Mesenchymal stem cell (in vitro differentiated cells and primary cell): ENCODE results near the gene CDC42BPA. TPM values are rescaled to one million over a fixed set of nuclear protein-coding genes. Genes with fewer than 3 reads are reported as not detected.

Experiments
- DNase-seq: peaks from one replicate; pipeline ENCODE4 v3.0.0-alpha.2; 2013
- H2AFZ ChIP-seq: one replicate; pipeline ENCODE4 v1.6.1; 2013; ENCODE audit warnings: low read depth, mild to moderate bottlenecking, control low read depth, inconsistent platforms, low read length, moderate library complexity
- H2AK5ac ChIP-seq: 2 replicates; pipeline ENCODE4 v1.6.1; 2013; ENCODE audit warnings: low read length, moderate library complexity, mild to moderate bottlenecking, inconsistent platforms; ENCODE audit not compliant: severe bottlenecking
- H2BK120ac ChIP-seq: one replicate; pipeline ENCODE4 v1.6.1; 2013; ENCODE audit warnings: low read depth, mild to moderate bottlenecking, inconsistent platforms, low read length, moderate library complexity
- H2BK12ac ChIP-seq, 2 experiments: one replicate each; pipeline ENCODE4 v1.6.1; 2013; ENCODE audit warnings: inconsistent platforms in 2 of 2, low read length in 2 of 2, mild to moderate bottlenecking in 2 of 2, moderate library complexity in 2 of 2, control low read depth in 1 of 2
- H2BK15ac ChIP-seq: one replicate; pipeline ENCODE4 v1.6.1; 2013; ENCODE audit warnings: mild to moderate bottlenecking, low read depth, inconsistent platforms; ENCODE audit not compliant: poor library complexity, severe bottlenecking
- H2BK5ac ChIP-seq: 2 replicates; pipeline ENCODE4 v1.6.1; 2013; ENCODE audit warnings: low read depth, mild to moderate bottlenecking, low read length, control low read depth, inconsistent platforms; ENCODE audit not compliant: poor library complexity, severe bottlenecking
- H3K14ac ChIP-seq, 2 experiments: one replicate each; pipeline ENCODE4 v1.6.1; 2013; ENCODE audit warnings: inconsistent platforms in 2 of 2, low read length in 2 of 2, control low read depth in 1 of 2, mild to moderate bottlenecking in 1 of 2, moderate library complexity in 1 of 2
- H3K18ac ChIP-seq, 2 experiments: one replicate each; pipeline ENCODE4 v1.6.1; 2013; ENCODE audit warnings: inconsistent platforms in 2 of 2, low read length in 2 of 2, control low read depth in 1 of 2, low read depth in 1 of 2, mild to moderate bottlenecking in 1 of 2
- H3K23ac ChIP-seq, 2 experiments: one replicate each; pipeline ENCODE4 v1.6.1; 2013; ENCODE audit warnings: inconsistent platforms in 2 of 2, low read length in 2 of 2, mild to moderate bottlenecking in 2 of 2, moderate library complexity in 2 of 2, control low read depth in 1 of 2
- H3K27ac ChIP-seq: 2 replicates; pipeline ENCODE4 v1.5.1; 2013; ENCODE audit warnings: mild to moderate bottlenecking, moderate library complexity, low read length, control low read depth, inconsistent platforms; ENCODE audit not compliant: poor library complexity, severe bottlenecking
- H3K27me3 ChIP-seq, 2 experiments: 2 replicates each; pipeline versions ENCODE4 v1.6.1 to v1.7.0; 2013; ENCODE audit warnings: low read length in 2 of 2, mild to moderate bottlenecking in 2 of 2, moderate library complexity in 2 of 2, control low read depth in 1 of 2, inconsistent platforms in 1 of 2; ENCODE audit not compliant: control insufficient read depth in 1 of 2, insufficient read depth in 1 of 2
- H3K36me3 ChIP-seq, 2 experiments: 2 replicates each; pipeline versions ENCODE4 v1.6.1 to v1.7.0; 2013; ENCODE audit warnings: low read length in 2 of 2, control low read depth in 1 of 2, inconsistent platforms in 1 of 2, low read depth in 1 of 2, mild to moderate bottlenecking in 1 of 2; ENCODE audit not compliant: insufficient read depth in 2 of 2, control insufficient read depth in 1 of 2
- H3K4ac ChIP-seq, 2 experiments: one replicate each; pipeline ENCODE4 v1.6.1; 2013; ENCODE audit warnings: inconsistent platforms in 2 of 2, low read length in 2 of 2, mild to moderate bottlenecking in 2 of 2, moderate library complexity in 2 of 2, control low read depth in 1 of 2, low read depth in 1 of 2
- H3K4me1 ChIP-seq: 2 replicates; pipeline ENCODE4 v1.6.1; 2013; ENCODE audit warnings: low read depth, low read length, control low read depth; ENCODE audit not compliant: control insufficient read depth, insufficient read depth
- H3K4me2 ChIP-seq: 2 replicates; pipeline ENCODE4 v1.6.1; 2013; ENCODE audit warnings: low read length, mild to moderate bottlenecking, inconsistent platforms; ENCODE audit not compliant: poor library complexity, severe bottlenecking
- H3K4me3 ChIP-seq, 2 experiments: 2 replicates each; pipeline versions ENCODE4 v1.5.1 to v1.7.0; 2013; ENCODE audit warnings: low read length in 2 of 2, mild to moderate bottlenecking in 2 of 2, control low read depth in 1 of 2, low read depth in 1 of 2; ENCODE audit not compliant: insufficient read depth in 1 of 2
- H3K79me1 ChIP-seq: replicated peaks from 2 replicates; pipeline ENCODE4 v1.6.1; 2013; ENCODE audit warnings: mild to moderate bottlenecking, control low read depth, low read length, inconsistent platforms; ENCODE audit not compliant: poor library complexity, severe bottlenecking
- H3K9ac ChIP-seq: 2 replicates; pipeline ENCODE4 v1.7.0; 2013; ENCODE audit warnings: mild to moderate bottlenecking, low read length, moderate library complexity
- H3K9me3 ChIP-seq: 2 replicates; pipeline ENCODE4 v1.7.0; 2013; ENCODE audit warnings: mild to moderate bottlenecking, low read length; ENCODE audit not compliant: control insufficient read depth
- H4K8ac ChIP-seq: one replicate; pipeline ENCODE4 v1.6.1; 2013; ENCODE audit warnings: inconsistent platforms, mild to moderate bottlenecking, low read length, moderate library complexity
- H4K91ac ChIP-seq: one replicate; pipeline ENCODE4 v1.6.1; 2013; ENCODE audit warnings: mild to moderate bottlenecking, low read length, inconsistent platforms
- WGBS: methylation state at CpG from one replicate; pipeline ENCODE4 v1.1.7; 2013; ENCODE audit warnings: mixed read lengths; 5-methylcytosine and 5-hydroxymethylcytosine counted together
- polyA plus RNA-seq, 2 experiments: library from polyadenylated mRNA; stranded (reverse); fragments of 200-250 nt; gene quantifications; one replicate each; pipeline ENCODE4 v1.2.3, GENCODE V29; 2013

CDC42BPA gene
- 23.2 TPM for polyA plus RNA-seq (2013, experiment 1 of 2)
- 23.2 TPM for polyA plus RNA-seq (2013, experiment 2 of 2)

GRCh38 chr1:227318016-227318852, at the start of gene CDC42BPA:
CDC42BPA (minus strand) TSS chr1:227318492; CDS start chr1:227317182, 1,310 bp downstream.
- peak within 1 kb of the TSS; percentile 83 for H3K4me2 ChIP-seq
- H2BK120ac ChIP-seq = peak within 1 kb of the TSS; percentile 98
- peak within 1 kb of the TSS in 1 of 2 experiments; percentile 87 for H3K23ac ChIP-seq
- H4K8ac ChIP-seq = peak within 1 kb of the TSS; percentile 97
- peak within 1 kb of the TSS; percentile 92 for H4K91ac ChIP-seq
- H3K4ac ChIP-seq = peak within 1 kb of the TSS; percentile 88 to 91
- H2AFZ ChIP-seq = peak within 1 kb of the TSS; percentile 88
- H3K4me3 ChIP-seq = peak within 1 kb of the TSS; percentile 89 to 90
- WGBS = 0% methylated on average over 52 of the region's 98 CpGs
- peak within 1 kb of the TSS; percentile 87 for H2BK15ac ChIP-seq
- no peaks in the 10 kb centered on the region for H3K9me3 ChIP-seq
- H2BK5ac ChIP-seq = peak within 1 kb of the TSS; percentile 76
- no peak within 1 kb of the TSS for H2AK5ac ChIP-seq
- peak within 1 kb of the TSS; percentile 93 for H3K27ac ChIP-seq
- H3K9ac ChIP-seq = peak within 1 kb of the TSS; percentile 89
- H3K14ac ChIP-seq = peak within 1 kb of the TSS; percentile 97
- peak within 1 kb of the TSS; percentile 89 to 94 for H2BK12ac ChIP-seq
- H3K79me1 ChIP-seq = no peaks in the 10 kb centered on the region
- peak; percentile 93 for DNase-seq
- H3K18ac ChIP-seq = peak within 1 kb of the TSS; percentile 95 to 97
- peaks cover 6% of the 10 kb centered on the region for H3K4me1 ChIP-seq
- H3K27me3 ChIP-seq = no peaks in the 10 kb centered on the region
- H3K36me3 ChIP-seq = no peaks in the 10 kb centered on the region

- 100% methylated on average over 1 of the region's 1 CpG for WGBS
- Histone ChIP-seq H3K4me1 (peaks cover 7% of the 10 kb centered on the region), H2BK12ac (no peak overlapping the region)
Measured at GRCh38 chr1:227368009-227368408, 49.7 kb upstream of the CDC42BPA start.

GRCh38 chr1:227365473-227366431, 47.5 kb upstream of the CDC42BPA start:
- Histone ChIP-seq H3K27ac (no peak overlapping the region), H3K27me3 (no peaks in the 10 kb centered on the region), H3K4me3 (no peak overlapping the region)

More at GRCh38 chr1:227368009-227368408, 49.7 kb upstream of the CDC42BPA start:
- H2AFZ ChIP-seq = no peak overlapping the region
- H4K8ac ChIP-seq = no peak overlapping the region
- no peak overlapping the region for H3K4me2 ChIP-seq
- H3K4ac ChIP-seq = no peak overlapping the region
- H3K9me3 ChIP-seq = no peaks in the 10 kb centered on the region
- H3K18ac ChIP-seq = no peak overlapping the region
- no peak overlapping the region for H3K14ac ChIP-seq
- no peak overlapping the region for H2BK120ac ChIP-seq
- H2AK5ac ChIP-seq = no peak overlapping the region
- no peak overlapping the region for H4K91ac ChIP-seq
- no peak overlapping the region for H2BK15ac ChIP-seq
- no peak for DNase-seq
- H3K27me3 ChIP-seq = no peaks in the 10 kb centered on the region
- no peaks in the 10 kb centered on the region for H3K79me1 ChIP-seq
- no peak overlapping the region for H2BK5ac ChIP-seq
- H3K36me3 ChIP-seq = no peaks in the 10 kb centered on the region
- H3K23ac ChIP-seq = no peak overlapping the region
- no peak overlapping the region for H3K27ac ChIP-seq
- no peak overlapping the region for H3K9ac ChIP-seq
- H3K4me3 ChIP-seq = no peak overlapping the region

More at GRCh38 chr1:227365473-227366431, 47.5 kb upstream of the CDC42BPA start:
- Histone ChIP-seq H2BK12ac (no peak overlapping the region), H3K9ac (no peak overlapping the region), H2BK120ac (no peak overlapping the region), H2BK5ac (no peak overlapping the region), H2BK15ac (no peak overlapping the region), H3K4me1 (peaks cover 7% of the 10 kb centered on the region), H3K14ac (no peak overlapping the region), H3K4me2 (no peak overlapping the region), H3K4ac (no peak overlapping the region), H3K18ac (no peak overlapping the region), H4K91ac (no peak overlapping the region), H4K8ac (no peak overlapping the region), H3K23ac (no peak overlapping the region), H3K9me3 (no peaks in the 10 kb centered on the region), H3K79me1 (no peaks in the 10 kb centered on the region), H3K36me3 (no peaks in the 10 kb centered on the region), H2AFZ (no peak overlapping the region), H2AK5ac (no peak overlapping the region)
- whole genome bisulfite sequencing = 92% methylated on average over 5 of the region's 8 CpGs
- no peak for DNase-seq
